Heart right ventricle (tissue), 16 donors: ENCODE results near the gene TLR1. TPM values are rescaled to one million over a fixed set of nuclear protein-coding genes. Genes with fewer than 3 reads are reported as not detected.
"Not testable (repeated sequence)": the region's sequence is repeated elsewhere in the genome, so short reads cannot be mapped to it uniquely, and the experiment has no call there.

ENCODE experiments used
- ATAC-seq, 8 donors: fragments of 200-7000 bp; cut with Tn5 transposase; one replicate each; pipeline ENCODE4 v1.9.1; 2020; ENCODE audit warnings: mild to moderate bottlenecking in 8 of 8, moderate library complexity in 8 of 8, moderate number of reproducible peaks in 1 of 8
- DNase-seq, 2 donors: peaks; one replicate each; pipeline ENCODE4 v3.0.0-alpha.2; 2020
- H3K27ac ChIP-seq, 10 donors: fragments of 200-600 bp; sonication (generic) in 2 of 10; one replicate each; pipeline versions ENCODE4 v1.5.0 to v1.8.0; 2020 to 2022; ENCODE audit warnings: mild to moderate bottlenecking in 3 of 10
- H3K27me3 ChIP-seq, 7 donors: fragments of 200-600 bp; one replicate each; pipeline ENCODE4 v1.8.0; 2021 to 2022; ENCODE audit warnings: mild to moderate bottlenecking in 2 of 7
- H3K36me3 ChIP-seq, 9 donors: fragments of 200-600 bp; sonication (generic) in 1 of 9; one replicate each; pipeline versions ENCODE4 v1.5.0 to v1.8.0; 2020 to 2022; ENCODE audit warnings: mild to moderate bottlenecking in 2 of 9
- H3K4me1 ChIP-seq, 9 donors: fragments of 200-600 bp; sonication (generic) in 1 of 9; one replicate each; pipeline versions ENCODE4 v1.5.0 to v1.8.0; 2020 to 2022; ENCODE audit warnings: mild to moderate bottlenecking in 4 of 9
- H3K4me3 ChIP-seq, 10 donors: fragments of 200-600 bp; sonication (generic) in 2 of 10; one replicate each; pipeline versions ENCODE4 v1.5.0 to v1.8.0; 2020 to 2022; ENCODE audit warnings: mild to moderate bottlenecking in 7 of 10, moderate library complexity in 2 of 10
- H3K9me3 ChIP-seq, 11 donors: fragments of 200-600 bp in 10 of 11; sonication (generic) in 2 of 11; one replicate each; pipeline versions ENCODE4 v1.5.0 to v1.8.0; 2013 to 2022; ENCODE audit warnings: mild to moderate bottlenecking in 2 of 11, control low read depth in 1 of 11, moderate library complexity in 1 of 11
- CTCF ChIP-seq, 9 donors: fragments of 200-600 bp; sonication (generic) in 2 of 9; IDR thresholded peaks; one replicate each; pipeline versions ENCODE4 v1.5.0 to v1.8.0; 2021 to 2022; ENCODE audit warnings: antibody characterized with exemption in 9 of 9, mild to moderate bottlenecking in 5 of 9, moderate library complexity in 1 of 9
- WGBS, 2 donors: extraction: QIAGEN DNeasy Blood & Tissue Kit; methylation state at CpG; one replicate each; pipeline ENCODE4 v1.1.7; 2013; ENCODE audit warnings: inconsistent platforms in 1 of 2; 5-methylcytosine and 5-hydroxymethylcytosine counted together
- intact Hi-C, 10 donors: fragments of 100-400 bp; cut with DNase I; formaldehyde crosslinking; loops; one replicate each; pipeline versions ENCODE4 v1.11.1 to v1.14.2; 2022
- polyA plus RNA-seq, 2 donors: library from polyadenylated mRNA; stranded (reverse); fragments of 200-250 nt; gene quantifications; one replicate each; pipeline ENCODE4 v1.2.3, GENCODE V29; 2013
- total RNA-seq, 10 donors: library from RNA; stranded (reverse); fragmentation: NEBNext Ultra II Directional in 3 of 10; extraction: Animal tissue kit (Norgen Biotek cat#: 25700) in 3 of 10; gene quantifications; one replicate each; pipeline versions ENCODE4 v1.2.1 to v1.2.4, GENCODE V29; 2021 to 2023
- donor health status: Arrhythmogenic right ventricular cardiomyopathy.
- donor health status: ischemic (EF 13 %, LVEDD 7.1; RV severe dilation, severe dysfunction).
- donor health status: healthy with polysubstance abuse.
- donor health status: DM: no; HTN: yes; CAD: no.
- donor health status: DM: no; HTN: no; CAD: no.
- donor health status: ischemic (EF 25% LVEDD 6.9; RV normal size, moderate dysfunction).
- donor health status: ischemic (EF 25% LVEDD 5.7; RV mildly dilated, moderate dysfunction).
- donor health status: healthy.
- donor health status: DM: yes; HTN: yes; CAD: no.
- donor health status: Ischemic cardiomyopathy.
- donor health status: ischemic (EF 35%, LVEDD 5.7; RV mildly dilated, moderate dysfunction).
- donor health status: nonischemic (EF 11% LVEDD 7.7; RV severe dilation, severe dysfunction).
- donor health status: DM: yes; HTN: yes; CAD: no.
- donor health status: PGD.
- donor health status: ischemic (EF 29% LVEDD 5.4; RV normal size, mild dysfunction).
- donor health status: nonischemic (EF 23%, LVEDD 6.1; RV moderate dilation, normal function).

Gene TLR1
- total and polyA plus RNA-seq, 12 donors, result 0.49 to 14.0 (median 2.8) TPM

DNA sequence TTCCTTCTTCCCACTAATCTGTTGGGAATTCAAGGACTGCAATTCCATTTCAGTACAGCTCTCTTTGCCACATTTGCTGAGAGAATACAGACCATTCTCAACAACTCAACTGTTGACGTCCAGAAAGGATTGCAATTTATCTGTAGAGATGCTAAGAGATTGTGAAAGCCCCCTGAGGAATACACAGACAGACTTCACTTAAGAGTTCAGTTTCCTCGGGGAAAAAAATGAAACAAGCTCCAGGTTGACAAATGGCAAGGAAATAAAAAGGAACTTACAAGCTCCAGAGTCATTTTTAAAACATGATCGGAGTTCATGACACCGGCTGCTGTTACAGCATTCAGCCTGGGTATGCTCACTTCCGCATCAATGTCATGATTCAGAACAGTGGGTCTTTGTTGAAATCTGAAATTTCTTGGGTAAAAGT lies 35.6 kb downstream of the TLR1 start:
- no peak for TF ChIP-seq CTCF (IDR thresholded peaks at IDR 0.05)
- Histone ChIP-seq H3K4me1 (peaks cover 0 to 13% (median 0%) of the 10 kb centered on the region in 9 donors), H3K36me3 (no peaks in the 10 kb centered on the region), H3K4me3 (no peak overlapping the region), H3K27me3 (no peaks in the 10 kb centered on the region), H3K9me3 (no peaks in the 10 kb centered on the region), H3K27ac (peak overlapping the region in 3 of 10 donors; percentile 1 to 51 (median 42))
- no peak for DNase-seq
- 52 to 55% methylated on average over 5 of the region's 5 CpGs for WGBS, 2 donors
- intact Hi-C loops, result loop anchor here in 3 of 10 donors (10.0 kb wide), 2 partner anchors 96 to 366 kb away; partner anchors contain the start of gene FAM114A1 (in 1 of the 3)
- ATAC-seq, result peak in 6 of 8 donors; percentile 28 to 78 (median 40)

DNA sequence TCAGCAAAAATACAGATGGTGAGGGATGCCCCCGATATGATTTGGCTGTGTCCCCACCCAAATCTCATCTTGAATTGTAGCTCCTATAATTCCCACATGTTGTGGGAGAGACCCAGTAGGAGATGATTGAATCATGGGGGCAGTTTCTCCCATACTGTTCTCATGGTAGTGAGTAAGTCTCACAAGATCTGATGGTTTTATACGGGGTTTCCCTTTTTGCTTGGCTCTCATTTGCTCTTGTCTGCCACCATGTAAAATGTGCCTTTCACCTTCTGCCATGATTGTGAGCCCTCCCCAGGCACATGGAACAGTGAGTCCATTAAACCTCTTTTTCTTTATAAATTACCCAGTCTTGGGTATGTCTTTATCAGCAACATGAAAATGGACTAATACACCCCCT lies 37.7 kb downstream of the TLR1 start:
- intact Hi-C loops, result loop anchor here in 3 of 10 donors (10.0 kb wide), 2 partner anchors 98 to 368 kb away; partner anchors contain the start of gene FAM114A1 (in 1 of the 3)
- H3K9me3 ChIP-seq, H3K27me3 ChIP-seq, H3K27ac ChIP-seq, ATAC-seq, DNase-seq, H3K4me3 ChIP-seq, H3K36me3 ChIP-seq: not testable (repeated sequence)
- H3K4me1 ChIP-seq, result peaks cover 0 to 22% (median 0%) of the 10 kb centered on the region in 9 donors
- WGBS, 2 donors, result 94 to 97% methylated on average over 2 of the region's 2 CpGs

DNA sequence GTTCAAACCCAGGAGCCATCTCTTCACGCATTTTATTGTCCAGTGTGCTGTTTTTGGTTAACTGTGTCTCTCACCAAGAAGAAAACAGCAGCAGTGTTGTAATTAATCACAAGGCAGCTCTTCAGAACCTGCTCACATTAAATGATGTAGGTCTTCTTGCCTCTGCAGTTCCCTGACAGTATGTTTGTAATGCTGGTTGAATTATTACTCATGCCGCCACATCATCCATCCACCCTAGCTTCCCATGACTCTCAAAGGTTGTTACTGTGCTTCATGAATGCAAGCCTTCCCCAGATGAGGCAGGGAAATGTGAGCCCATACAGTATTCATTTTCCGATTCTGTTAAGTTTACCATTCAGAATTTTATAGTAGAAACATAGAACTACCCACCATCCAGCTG lies 39.2 kb downstream of the TLR1 start:
- DNase-seq (no peak), ATAC-seq (no peak)
- Histone ChIP-seq H3K9me3 (no peaks in the 10 kb centered on the region), H3K4me1 (peaks cover 0 to 31% (median 0%) of the 10 kb centered on the region in 9 donors), H3K27ac (no peak overlapping the region), H3K36me3 (no peaks in the 10 kb centered on the region), H3K27me3 (no peaks in the 10 kb centered on the region), H3K4me3 (no peak overlapping the region)
- TF ChIP-seq CTCF (IDR thresholded peaks at IDR 0.05), result no peak
- intact Hi-C loops, result loop anchor here in 3 of 10 donors (10.0 kb wide), 2 partner anchors 99 to 369 kb away; partner anchors contain the start of gene FAM114A1 (in 1 of the 3)
- WGBS, 2 donors, result 94 to 99% methylated on average over 3 of the region's 3 CpGs

GRCh38 chr4:38764277-38764676 lies 40.3 kb downstream of the TLR1 start:
- H3K9me3 ChIP-seq, result no peaks in the 10 kb centered on the region
- intact Hi-C loops, result loop anchor here in 5 of 10 donors (5.0 to 10.0 kb wide), 3 partner anchors 93 to 371 kb away; partner anchors contain the start of genes TLR6 (in 2 of the 5) and FAM114A1 (in 1 of the 5)
- ATAC-seq (no peak), DNase-seq (no peak)
- TF ChIP-seq CTCF (IDR thresholded peaks at IDR 0.05), result no peak
- no peaks in the 10 kb centered on the region for H3K36me3 ChIP-seq
- no peak overlapping the region for H3K4me3 ChIP-seq
- 88 to 89% methylated on average over 3 of the region's 3 CpGs for WGBS, 2 donors
- no peaks in the 10 kb centered on the region for H3K27me3 ChIP-seq
- no peak overlapping the region for H3K27ac ChIP-seq
- H3K4me1 ChIP-seq, result peaks cover 0 to 34% (median 2%) of the 10 kb centered on the region in 9 donors

DNA sequence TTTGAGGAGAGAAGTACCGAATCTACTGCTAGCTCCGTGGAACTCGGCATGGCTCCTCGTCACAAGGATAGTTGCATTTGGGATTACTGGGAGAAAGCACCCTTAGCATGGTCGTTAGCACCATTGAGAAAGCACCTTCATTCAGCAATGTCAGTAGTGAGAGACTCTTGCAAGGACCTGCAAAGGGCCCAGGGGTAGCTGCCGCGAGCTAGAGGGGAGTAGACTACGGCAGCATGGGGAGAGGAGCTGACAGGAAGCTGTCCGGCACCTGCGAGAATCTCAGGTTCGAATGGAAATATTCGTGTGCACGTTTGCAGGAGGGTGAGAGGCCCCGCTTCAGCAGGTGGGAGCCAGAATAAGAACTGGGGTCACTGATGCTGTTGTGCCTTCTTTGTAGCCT lies 42.0 kb downstream of the TLR1 start:
- Histone ChIP-seq H3K27ac (peak overlapping the region in 1 of 10 donors; percentile 64), H3K9me3 (no peaks in the 10 kb centered on the region), H3K36me3 (no peaks in the 10 kb centered on the region), H3K4me3 (no peak overlapping the region), H3K4me1 (peaks cover 0 to 41% (median 4%) of the 10 kb centered on the region in 9 donors), H3K27me3 (no peaks in the 10 kb centered on the region)
- TF ChIP-seq CTCF (IDR thresholded peaks at IDR 0.05), result no peak
- no peak for ATAC-seq
- 85 to 89% methylated on average over 14 of the region's 14 CpGs for WGBS, 2 donors
- intact Hi-C loops, result loop anchor here in 5 of 10 donors (5.0 to 10.0 kb wide), 3 partner anchors 95 to 372 kb away; partner anchors contain the start of genes TLR6 (in 2 of the 5) and FAM114A1 (in 1 of the 5)
- DNase-seq, result no peak
